Endothelial cell of umbilical vein (primary cell): ENCODE results near the gene CCDC30. TPM values are rescaled to one million over a fixed set of nuclear protein-coding genes. Genes with fewer than 3 reads are reported as not detected.

ENCODE experiments used
- BruUV-seq: library from RNA; stranded (reverse); fragments of 400-500 nt; replicated peaks from 2 replicates; lab custom pipeline; 2021; lab: Mats Ljungman, UMichigan
- CTCF ChIA-PET: fragments of 300-600, 350-600 bp; sonication (Branson Sonifier 250); formaldehyde crosslinking; loops from one replicate; lab custom pipeline; 2021; ENCODE audit warnings: antibody characterized with exemption, inconsistent platforms; lab: Charles Lee
- POLR2A ChIA-PET: fragments of 300-600, 350-600 bp; sonication (Branson Sonifier 250); formaldehyde crosslinking; loops from one replicate; lab custom pipeline; 2021; ENCODE audit warnings: antibody characterized with exemption, inconsistent platforms; lab: Charles Lee
- DNase-seq: peaks from one replicate; pipeline ENCODE4 v3.0.0-alpha.2; 2011; ENCODE audit warnings: low read depth, low spot score
- FAIRE-seq: peaks from 2 replicates; lab custom pipeline; 2011; peaks lifted over from hg19 to GRCh38; lab: Jason Lieb, UNC
- H2AFZ ChIP-seq: 2 replicates; pipeline ENCODE4 v1.6.0; 2012; ENCODE audit warnings: low read depth, low read length, control low read depth, inconsistent platforms
- H3K27ac ChIP-seq: 2 replicates; pipeline ENCODE4 v1.5.1; 2011; ENCODE audit warnings: low read depth, mild to moderate bottlenecking, control low read depth, low read length, moderate library complexity; ENCODE audit not compliant: insufficient read depth
- H3K27me3 ChIP-seq, 2 experiments: 2 replicates each; pipeline versions ENCODE4 v1.6.0 to v1.6.1; 2011; ENCODE audit warnings: low read length in 2 of 2, mixed read lengths in 1 of 2; ENCODE audit not compliant: control insufficient read depth in 2 of 2, insufficient read depth in 2 of 2
- H3K36me3 ChIP-seq, 2 experiments: 2 replicates in 1 of 2; 3 replicates in 1 of 2; pipeline ENCODE4 v1.5.1; 2011; ENCODE audit warnings: low read length in 2 of 2, mild to moderate bottlenecking in 1 of 2, moderate library complexity in 1 of 2; ENCODE audit not compliant: control insufficient read depth in 2 of 2, insufficient read depth in 2 of 2; ENCODE audit errors: extremely low read depth in 1 of 2
- H3K4me1 ChIP-seq: 3 replicates; pipeline ENCODE4 v1.5.1; 2011; ENCODE audit warnings: mild to moderate bottlenecking, low read length; ENCODE audit not compliant: control insufficient read depth, insufficient read depth; ENCODE audit errors: extremely low read depth
- H3K4me2 ChIP-seq: 2 replicates; pipeline ENCODE4 v1.6.1; 2011; ENCODE audit warnings: low read length, control low read depth, mixed read lengths; ENCODE audit not compliant: insufficient read depth
- H3K4me3 ChIP-seq, 3 experiments: fragments of 200-600 bp in 1 of 3; sonication (generic), shearing (Covaris generic) in 1 of 3; replicated peaks in 1 of 3; 2 replicates each; pipeline ENCODE4 v1.5.1; 2011 to 2016; ENCODE audit warnings: control low read depth in 3 of 3, low read length in 3 of 3, mild to moderate bottlenecking in 2 of 3, inconsistent platforms in 1 of 3, low read depth in 1 of 3, moderate library complexity in 1 of 3; ENCODE audit not compliant: insufficient read depth in 1 of 3
- H3K79me2 ChIP-seq: 2 replicates; pipeline ENCODE4 v1.6.0; 2012; ENCODE audit warnings: low read length, inconsistent platforms; ENCODE audit not compliant: control insufficient read depth, insufficient read depth
- H3K9ac ChIP-seq: replicated peaks from 2 replicates; pipeline ENCODE3; 2011; ENCODE audit warnings: low read length, control low read depth; ENCODE audit not compliant: insufficient read depth; ENCODE audit errors: extremely low read depth
- H3K9me1 ChIP-seq: replicated peaks from 3 replicates; pipeline ENCODE4 v1.6.0; 2011; ENCODE audit warnings: mild to moderate bottlenecking, low read length; ENCODE audit not compliant: control insufficient read depth, insufficient read depth; ENCODE audit errors: extremely low read depth
- H3K9me3 ChIP-seq: replicated peaks from 2 replicates; pipeline ENCODE4 v1.5.1; 2012; ENCODE audit warnings: low read length, inconsistent platforms; ENCODE audit not compliant: control insufficient read depth, insufficient read depth
- H4K20me1 ChIP-seq: replicated peaks from 2 replicates; pipeline ENCODE3; 2011; ENCODE audit warnings: mild to moderate bottlenecking, low read length; ENCODE audit not compliant: control insufficient read depth, insufficient read depth; ENCODE audit errors: extremely low read depth
- EZH2 ChIP-seq: IDR thresholded peaks from 2 replicates; pipeline ENCODE4 v1.6.1; 2012; ENCODE audit warnings: borderline replicate concordance, low read depth, mild to moderate bottlenecking, moderate library complexity, low read length, inconsistent platforms; ENCODE audit not compliant: severe bottlenecking
- FOS ChIP-seq: IDR thresholded peaks from 2 replicates; pipeline ENCODE4 v1.6.1; 2011; ENCODE audit warnings: mild to moderate bottlenecking, low read length, moderate library complexity, borderline replicate concordance; ENCODE audit not compliant: insufficient read depth
- JUN ChIP-seq: IDR thresholded peaks from 2 replicates; pipeline ENCODE4 v1.6.1; 2011; ENCODE audit warnings: borderline replicate concordance, low read depth; ENCODE audit not compliant: insufficient read length, insufficient read depth
- MYC ChIP-seq: IDR thresholded peaks from one replicate; pipeline ENCODE4 v1.6.1; 2011; ENCODE audit warnings: mild to moderate bottlenecking, low read depth, low read length
- POLR2A ChIP-seq: IDR thresholded peaks from 2 replicates; pipeline ENCODE4 v1.6.1; 2012; ENCODE audit warnings: low read depth, mild to moderate bottlenecking, control low read depth, low read length
- POLR2AphosphoS5 ChIP-seq: IDR thresholded peaks from 2 replicates; pipeline ENCODE4 v1.6.1; 2012; ENCODE audit warnings: low read depth, mild to moderate bottlenecking, control low read depth, low read length, moderate library complexity; ENCODE audit not compliant: insufficient read depth
- dilution Hi-C: fragments of 300-500 bp; cut with MboI; formaldehyde crosslinking; loops from one replicate; pipeline ENCODE4 v1.15.0; 2019; ENCODE audit warnings: low sequenced_read_pairs; ENCODE audit not compliant: extremely low pct_ligation_motif_present
- intact Hi-C: fragments of 100-400 bp; cut with micrococcal nuclease; formaldehyde crosslinking; loops from one replicate; pipeline ENCODE4 v1.10.0; 2022
- polyA plus RNA-seq, 4 experiments: library from polyadenylated mRNA; depleted of rRNA in 3 of 4; stranded (reverse) in 3 of 4; unstranded in 1 of 4; fragments of >200 nt; gene quantifications; 2 replicates each; pipeline versions ENCODE4 v1.2.1 to v1.2.3, GENCODE V29; 2011 to 2012; ENCODE audit warnings: missing spikeins in 1 of 4
- total RNA-seq: library from RNA; stranded (reverse); gene quantifications from 2 replicates; pipeline ENCODE4 v1.2.3, GENCODE V29; 2021
- TF ChIP-seq, protein P1 (sequence below): IDR thresholded peaks from 2 replicates; pipeline ENCODE4 v1.6.1; 2011; ENCODE audit not compliant: insufficient read depth, insufficient read length
- TF ChIP-seq, protein P2 (sequence below), 2 donors: IDR thresholded peaks; 1 replicate in 1 of 2; 2 replicates in 1 of 2; pipeline ENCODE4 v1.5.1; 2011; ENCODE audit warnings: low read length in 2 of 2, mild to moderate bottlenecking in 2 of 2, moderate library complexity in 2 of 2, control low read depth in 1 of 2, inconsistent platforms in 1 of 2, low read depth in 1 of 2; ENCODE audit not compliant: insufficient read depth in 1 of 2; ENCODE audit errors: extremely low read depth in 1 of 2

The CCDC30 gene
- total and polyA plus RNA-seq, 2 donors (not counting 3 experiments of a cell fraction or from before 2014, with no cell fraction given), result 0.19 to 2.9 TPM

DNA sequence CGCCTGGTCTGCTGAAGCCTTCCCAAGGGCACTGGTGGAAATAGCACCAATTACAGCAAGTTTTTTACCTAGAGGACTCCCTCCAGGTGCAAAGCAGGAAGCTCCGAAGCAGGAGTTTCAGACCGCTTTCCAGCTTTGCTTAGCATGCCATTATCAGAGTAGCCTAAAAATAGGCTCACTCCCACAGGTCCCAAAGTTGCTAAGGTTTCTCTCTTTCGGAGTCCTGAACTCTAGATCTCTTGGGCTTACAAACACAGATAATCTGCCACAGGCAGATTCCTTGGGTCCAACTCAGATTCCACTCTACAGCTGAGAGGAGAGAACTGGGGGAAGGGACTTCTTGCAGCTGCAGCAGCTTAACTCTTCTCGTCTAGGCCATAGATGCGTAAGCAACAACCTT is 29.7 kb upstream of the CCDC30 start:
- H3K4me1 ChIP-seq, result peaks cover 7% of the 10 kb centered on the region
- DNase-seq (no peak), FAIRE-seq (no peak)
- no TSS peak for BruUV-seq
- ChIA-PET POLR2A (no interaction called here), CTCF (no interaction called here)
- dilution Hi-C loops (no loop called here), intact Hi-C loops (no loop called here)
- TF ChIP-seq POLR2AphosphoS5 (no peak), POLR2A (no peak), FOS (no peak), JUN (no peak), EZH2 (no peak), MYC (no peak)
- TF ChIP-seq, protein P1, sequence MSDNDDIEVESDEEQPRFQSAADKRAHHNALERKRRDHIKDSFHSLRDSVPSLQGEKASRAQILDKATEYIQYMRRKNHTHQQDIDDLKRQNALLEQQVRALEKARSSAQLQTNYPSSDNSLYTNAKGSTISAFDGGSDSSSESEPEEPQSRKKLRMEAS, result no peak
- TF ChIP-seq, protein P2, sequence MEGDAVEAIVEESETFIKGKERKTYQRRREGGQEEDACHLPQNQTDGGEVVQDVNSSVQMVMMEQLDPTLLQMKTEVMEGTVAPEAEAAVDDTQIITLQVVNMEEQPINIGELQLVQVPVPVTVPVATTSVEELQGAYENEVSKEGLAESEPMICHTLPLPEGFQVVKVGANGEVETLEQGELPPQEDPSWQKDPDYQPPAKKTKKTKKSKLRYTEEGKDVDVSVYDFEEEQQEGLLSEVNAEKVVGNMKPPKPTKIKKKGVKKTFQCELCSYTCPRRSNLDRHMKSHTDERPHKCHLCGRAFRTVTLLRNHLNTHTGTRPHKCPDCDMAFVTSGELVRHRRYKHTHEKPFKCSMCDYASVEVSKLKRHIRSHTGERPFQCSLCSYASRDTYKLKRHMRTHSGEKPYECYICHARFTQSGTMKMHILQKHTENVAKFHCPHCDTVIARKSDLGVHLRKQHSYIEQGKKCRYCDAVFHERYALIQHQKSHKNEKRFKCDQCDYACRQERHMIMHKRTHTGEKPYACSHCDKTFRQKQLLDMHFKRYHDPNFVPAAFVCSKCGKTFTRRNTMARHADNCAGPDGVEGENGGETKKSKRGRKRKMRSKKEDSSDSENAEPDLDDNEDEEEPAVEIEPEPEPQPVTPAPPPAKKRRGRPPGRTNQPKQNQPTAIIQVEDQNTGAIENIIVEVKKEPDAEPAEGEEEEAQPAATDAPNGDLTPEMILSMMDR (IDR thresholded peaks at IDR 0.05; ENCODE audit: extremely low read depth in 1 of 2, insufficient read depth in 1 of 2, low read depth in 1 of 2, low read length in 2 of 2), result no peak
- no peak overlapping the region for H3K4me2 ChIP-seq
- no peak overlapping the region for H3K27ac ChIP-seq
- H3K4me3 ChIP-seq, result no peak overlapping the region
- H3K9me1 ChIP-seq, result no peaks in the 10 kb centered on the region
- H3K36me3 ChIP-seq, result no peaks in the 10 kb centered on the region
- no peaks in the 10 kb centered on the region for H3K27me3 ChIP-seq
- H4K20me1 ChIP-seq, result no peaks in the 10 kb centered on the region
- no peak overlapping the region for H2AFZ ChIP-seq
- H3K79me2 ChIP-seq, result no peaks in the 10 kb centered on the region
- H3K9me3 ChIP-seq, result no peaks in the 10 kb centered on the region
- no peak overlapping the region for H3K9ac ChIP-seq
